ENCODE results near the gene ILKAP. TPM values are rescaled to one million over a fixed set of nuclear protein-coding genes. Genes with fewer than 3 reads are reported as not detected.

The ILKAP gene
- total RNA-seq, 2 experiments from 2014 or later, result 46.6 to 46.7 TPM

DNA sequence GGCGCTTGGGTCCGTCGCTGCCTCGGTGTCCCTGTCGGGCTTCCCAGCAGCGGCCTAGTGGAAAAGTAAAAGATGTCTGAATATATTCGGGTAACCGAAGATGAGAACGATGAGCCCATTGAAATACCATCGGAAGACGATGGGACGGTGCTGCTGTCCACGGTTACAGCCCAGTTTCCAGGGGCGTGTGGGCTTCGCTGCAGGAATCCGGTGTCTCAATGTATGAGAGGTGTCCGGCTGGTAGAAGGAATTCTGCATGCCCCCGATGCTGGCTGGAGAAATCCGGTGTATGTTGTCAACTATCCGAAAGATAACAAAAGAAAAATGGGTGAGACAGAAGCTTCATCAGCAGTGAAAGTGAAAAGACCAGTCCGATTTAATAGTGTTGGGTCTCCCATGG, 28.3 kb upstream of the ILKAP start:
- H3K36me3 Mint-ChIP-seq (ENCODE audit: low read depth), result peaks cover under 1% of the 10 kb centered on the region
- intact Hi-C loops (cut with micrococcal nuclease), result loop anchor here (1.0 to 5.0 kb wide), 3 partner anchors 8 to 170 kb away; partner anchors contain the start of genes HES6, ILKAP and SCLY
- no peak overlapping the region for H3K27ac Mint-ChIP-seq
- peak overlapping the region; percentile 74 for H3K4me3 Mint-ChIP-seq
- CTCF ChIA-PET, result no interaction called here
- DNase-seq, result no peak
- peaks cover 16% of the 10 kb centered on the region for H3K4me1 Mint-ChIP-seq (ENCODE audit: low read depth)
- no peaks in the 10 kb centered on the region for H3K9me3 Mint-ChIP-seq
- H3K27me3 Mint-ChIP-seq (ENCODE audit: low read depth), result peaks cover 11% of the 10 kb centered on the region

DNA sequence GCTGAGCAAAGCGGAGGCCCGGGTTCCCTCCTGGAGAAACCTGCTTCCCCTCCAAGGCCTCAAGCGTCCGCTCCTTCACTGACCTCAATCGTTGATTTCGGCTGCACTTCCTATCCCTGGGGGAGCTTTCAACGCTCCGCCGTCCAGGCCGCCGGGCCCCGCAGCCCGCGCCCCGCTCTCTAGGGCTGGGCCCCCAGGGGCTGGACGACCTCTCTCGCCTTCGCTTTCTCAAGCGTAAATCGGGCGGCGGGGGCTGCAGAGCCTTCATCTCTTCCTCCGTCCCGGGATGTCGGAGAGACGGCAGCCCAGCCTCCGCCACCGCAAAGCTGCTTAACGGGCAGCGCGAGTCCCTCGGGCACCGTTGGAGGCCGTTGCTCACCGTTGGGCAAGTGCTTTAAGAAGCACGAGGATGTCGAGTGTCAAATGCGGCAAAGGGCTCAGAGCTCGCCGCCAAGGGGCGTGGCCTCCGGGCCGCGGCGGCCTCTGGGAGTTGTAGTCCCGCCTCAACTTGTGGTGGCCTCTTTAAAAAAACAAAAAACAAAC, 27.8 kb upstream of the ILKAP start:
- intact Hi-C loops (cut with micrococcal nuclease), result loop anchor here (1.0 to 5.0 kb wide), 3 partner anchors 9 to 169 kb away; partner anchors contain the start of genes HES6, ILKAP and SCLY
- peak; percentile 84 for DNase-seq
- Mint-ChIP-seq H3K9me3 (no peaks in the 10 kb centered on the region), H3K36me3 (ENCODE audit: low read depth) (peaks cover 1% of the 10 kb centered on the region), H3K4me3 (peak overlapping the region; percentile 74), H3K27me3 (ENCODE audit: low read depth) (peaks cover 11% of the 10 kb centered on the region), H3K4me1 (ENCODE audit: low read depth) (peaks cover 16% of the 10 kb centered on the region), H3K27ac (no peak overlapping the region)
- CTCF ChIA-PET, result no interaction called here

DNA sequence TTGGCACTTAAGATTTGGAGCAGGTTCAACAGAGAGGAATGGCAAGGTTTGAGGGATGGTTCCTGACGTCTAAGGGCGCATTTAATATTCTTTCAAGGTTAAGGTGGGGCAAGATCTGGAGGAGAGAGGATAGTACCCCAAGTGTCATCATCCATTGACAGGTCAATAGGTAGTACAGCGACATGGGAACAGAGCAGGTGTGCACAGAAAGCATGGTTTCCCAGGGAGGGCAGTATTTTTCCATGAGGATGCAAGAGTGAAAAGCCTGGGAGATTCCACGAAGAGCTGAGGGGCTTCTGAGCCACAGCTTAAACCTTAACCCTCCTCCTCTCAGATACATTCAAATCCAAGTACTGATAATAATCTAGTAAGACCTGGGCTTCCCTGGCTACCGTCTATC, 27.2 kb upstream of the ILKAP start:
- DNase-seq, result no peak
- CTCF ChIA-PET, result no interaction called here
- Mint-ChIP-seq H3K4me1 (ENCODE audit: low read depth) (peaks cover 16% of the 10 kb centered on the region), H3K36me3 (ENCODE audit: low read depth) (peaks cover 1% of the 10 kb centered on the region), H3K9me3 (no peaks in the 10 kb centered on the region), H3K27me3 (ENCODE audit: low read depth) (peaks cover 7% of the 10 kb centered on the region), H3K27ac (no peak overlapping the region), H3K4me3 (peak overlapping the region; percentile 74)
- intact Hi-C loops (cut with micrococcal nuclease), result loop anchor here (1.0 to 5.0 kb wide), 3 partner anchors 10 to 168 kb away; partner anchors contain the start of genes HES6, ILKAP and SCLY

DNA sequence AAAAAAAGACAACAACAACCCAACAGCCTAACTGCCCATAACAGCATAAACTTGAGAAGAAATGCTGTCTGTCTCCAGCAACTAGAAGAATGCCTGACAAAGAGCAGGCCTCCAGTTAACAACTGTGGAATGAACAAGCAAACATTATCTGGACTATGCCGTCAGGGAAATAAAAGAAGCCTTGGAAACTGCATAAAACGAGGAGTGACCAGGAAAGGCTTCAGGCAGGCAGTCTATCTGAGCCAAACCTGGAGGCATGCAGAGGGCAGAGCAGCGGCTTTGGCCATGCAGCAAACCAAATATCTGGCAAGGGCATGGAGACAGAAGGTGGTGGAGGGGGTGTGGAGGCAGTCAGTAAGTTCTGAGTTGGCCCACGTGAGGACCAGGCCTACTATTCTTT, 25.2 kb upstream of the ILKAP start:
- intact Hi-C loops (cut with micrococcal nuclease), result no loop called here
- no peak overlapping the region for H3K4me3 Mint-ChIP-seq
- H3K27me3 Mint-ChIP-seq (ENCODE audit: low read depth), result no peaks in the 10 kb centered on the region
- no peak overlapping the region for H3K27ac Mint-ChIP-seq
- H3K9me3 Mint-ChIP-seq, result no peaks in the 10 kb centered on the region
- DNase-seq, result no peak
- peaks cover 1% of the 10 kb centered on the region for H3K36me3 Mint-ChIP-seq (ENCODE audit: low read depth)
- CTCF ChIA-PET, result no interaction called here
- H3K4me1 Mint-ChIP-seq (ENCODE audit: low read depth), result peaks cover 14% of the 10 kb centered on the region

DNA sequence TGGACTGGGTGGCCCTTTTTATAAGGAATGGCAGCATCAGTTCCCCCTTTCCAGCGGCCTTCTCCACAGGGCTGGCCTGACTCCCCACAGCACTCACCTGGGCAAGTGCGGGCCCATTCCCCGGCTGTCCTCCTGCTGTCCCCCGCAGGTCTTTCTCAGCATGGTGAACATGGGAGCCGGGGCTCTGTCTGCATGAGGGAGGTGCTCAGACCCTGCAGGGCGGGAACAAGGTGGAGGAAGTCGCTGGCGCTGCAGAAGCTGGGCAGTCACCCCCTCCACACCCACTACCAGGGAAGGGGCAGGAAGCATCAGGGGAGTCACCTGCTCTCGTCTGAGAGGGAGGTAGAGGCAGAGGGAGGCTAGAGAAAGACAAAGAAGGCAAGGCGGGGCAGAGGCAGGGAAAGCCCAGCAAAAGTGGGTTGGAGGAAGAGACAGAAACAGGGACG, 24.1 kb upstream of the ILKAP start:
- Mint-ChIP-seq H3K27ac (no peak overlapping the region), H3K27me3 (ENCODE audit: low read depth) (no peaks in the 10 kb centered on the region), H3K4me1 (ENCODE audit: low read depth) (peaks cover 14% of the 10 kb centered on the region), H3K9me3 (no peaks in the 10 kb centered on the region), H3K36me3 (ENCODE audit: low read depth) (peaks cover 1% of the 10 kb centered on the region), H3K4me3 (no peak overlapping the region)
- intact Hi-C loops (cut with micrococcal nuclease), result no loop called here
- CTCF ChIA-PET, result no interaction called here
- no peak for DNase-seq

DNA sequence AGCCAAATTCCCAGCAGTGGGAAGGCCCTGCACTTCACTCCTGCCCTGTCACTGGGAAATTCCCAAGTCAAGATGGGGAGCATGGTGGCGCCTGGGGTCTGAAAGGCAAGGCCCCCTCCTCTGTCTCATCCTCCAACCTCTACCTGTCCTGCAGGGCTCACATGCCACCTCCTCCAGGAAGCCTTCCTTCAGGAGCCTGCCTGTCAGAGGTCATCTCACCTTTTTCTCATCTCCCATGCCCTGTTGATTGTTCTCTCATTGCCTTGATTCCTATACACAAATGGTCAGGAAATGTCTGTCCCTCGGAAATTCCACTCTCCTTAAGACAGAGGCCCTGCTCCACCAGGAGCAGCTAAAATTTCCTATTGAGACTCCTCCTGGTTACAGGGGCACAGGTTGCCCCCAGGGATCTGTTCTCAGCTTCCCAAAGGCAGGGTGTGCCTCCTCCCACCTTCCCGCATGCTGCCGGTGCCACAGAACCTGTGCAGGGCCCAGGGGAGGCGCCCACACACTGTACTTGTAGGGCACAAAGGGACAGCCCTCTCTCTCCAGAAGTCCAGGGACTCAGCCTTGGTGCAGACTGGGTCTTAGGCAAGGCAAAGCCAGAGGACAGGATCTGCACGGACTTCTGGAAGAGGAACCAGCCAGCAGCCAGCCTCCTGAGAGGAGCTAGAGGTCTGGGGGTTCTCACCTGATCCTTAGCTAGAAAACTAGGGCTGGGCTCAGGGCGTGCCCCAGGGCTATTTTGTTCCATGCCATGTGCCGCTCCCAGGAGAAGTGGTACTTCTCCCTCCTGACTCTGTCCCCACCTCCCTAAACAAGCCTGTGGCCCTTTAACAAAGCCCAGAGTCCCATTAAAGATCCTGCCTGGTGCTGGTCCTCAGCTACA, 23.4 kb upstream of the ILKAP start:
- Mint-ChIP-seq H3K4me1 (ENCODE audit: low read depth) (peaks cover 14% of the 10 kb centered on the region), H3K36me3 (ENCODE audit: low read depth) (peaks cover 1% of the 10 kb centered on the region), H3K4me3 (no peak overlapping the region), H3K27me3 (ENCODE audit: low read depth) (no peaks in the 10 kb centered on the region), H3K27ac (no peak overlapping the region), H3K9me3 (no peaks in the 10 kb centered on the region)
- DNase-seq, result no peak
- CTCF ChIA-PET, result no interaction called here
- intact Hi-C loops (cut with micrococcal nuclease), result no loop called here

DNA sequence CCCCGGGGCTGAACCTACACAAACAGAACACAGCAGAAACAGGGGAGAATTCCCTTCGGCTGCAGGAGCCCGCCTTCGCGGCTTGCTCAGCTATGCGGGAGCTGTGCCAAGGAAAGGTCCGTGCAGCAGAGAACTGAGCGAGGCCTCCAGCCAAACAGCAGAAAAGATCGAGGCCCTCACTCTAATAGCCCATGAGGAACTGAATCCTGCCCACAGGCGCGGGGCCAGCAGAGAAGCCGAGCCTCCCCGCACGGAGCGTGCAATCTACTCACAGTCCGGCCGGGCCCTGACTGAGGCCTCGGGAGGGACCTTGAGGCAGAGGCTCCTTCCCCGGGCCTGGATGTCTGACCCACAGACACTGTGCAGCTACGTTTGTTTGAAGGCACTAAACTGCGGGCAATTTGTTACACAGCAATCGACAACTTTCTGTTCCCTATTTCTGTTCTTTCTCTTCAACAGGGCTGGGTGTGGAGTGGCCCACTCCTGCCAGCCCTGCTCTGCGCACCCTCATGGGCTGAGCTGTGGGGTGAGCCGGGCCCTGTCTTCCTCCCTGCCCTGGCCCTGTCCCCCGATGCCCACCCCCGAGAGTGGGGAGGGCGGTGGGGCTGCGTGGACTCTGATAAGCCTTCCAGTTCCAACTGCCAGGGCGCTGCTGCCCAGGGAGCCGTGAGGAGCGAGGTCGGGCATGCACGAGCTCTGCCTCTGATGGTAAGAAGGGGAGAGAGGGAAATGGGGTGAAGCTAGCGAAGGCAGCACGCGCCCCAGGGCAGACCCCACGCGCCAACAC, 22.6 kb upstream of the ILKAP start:
- intact Hi-C loops (cut with micrococcal nuclease), result no loop called here
- peaks cover 1% of the 10 kb centered on the region for H3K36me3 Mint-ChIP-seq (ENCODE audit: low read depth)
- CTCF ChIA-PET, result no interaction called here
- no peak for DNase-seq
- H3K27ac Mint-ChIP-seq, result no peak overlapping the region
- H3K4me3 Mint-ChIP-seq, result no peak overlapping the region
- H3K27me3 Mint-ChIP-seq (ENCODE audit: low read depth), result no peaks in the 10 kb centered on the region
- no peaks in the 10 kb centered on the region for H3K9me3 Mint-ChIP-seq
- H3K4me1 Mint-ChIP-seq (ENCODE audit: low read depth), result peaks cover 7% of the 10 kb centered on the region

DNA sequence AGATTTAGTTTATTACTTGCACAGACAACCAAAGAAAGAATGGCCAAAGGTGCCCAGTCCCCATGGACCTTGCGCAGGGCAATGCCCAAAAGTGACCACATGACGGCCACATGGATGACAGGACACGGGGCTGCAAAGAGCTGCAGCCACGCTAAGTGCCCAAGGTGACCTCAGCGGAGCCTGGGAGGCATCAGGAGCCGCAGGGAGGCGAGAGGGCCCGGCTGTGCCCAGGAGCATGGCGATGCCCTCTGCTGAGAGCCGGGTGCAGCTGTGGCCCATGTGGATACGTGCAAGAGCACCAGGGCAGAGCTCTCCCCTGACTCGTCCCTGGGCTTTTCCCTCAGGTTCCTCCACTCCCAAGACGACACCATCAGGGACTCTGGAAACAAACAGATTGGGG, 21.6 kb upstream of the ILKAP start:
- peaks cover 1% of the 10 kb centered on the region for H3K36me3 Mint-ChIP-seq (ENCODE audit: low read depth)
- no peaks in the 10 kb centered on the region for H3K9me3 Mint-ChIP-seq
- DNase-seq, result no peak
- no peak overlapping the region for H3K4me3 Mint-ChIP-seq
- no peaks in the 10 kb centered on the region for H3K27me3 Mint-ChIP-seq (ENCODE audit: low read depth)
- CTCF ChIA-PET, result no interaction called here
- no peak overlapping the region for H3K27ac Mint-ChIP-seq
- intact Hi-C loops (cut with micrococcal nuclease), result no loop called here
- H3K4me1 Mint-ChIP-seq (ENCODE audit: low read depth), result no peaks in the 10 kb centered on the region

DNA sequence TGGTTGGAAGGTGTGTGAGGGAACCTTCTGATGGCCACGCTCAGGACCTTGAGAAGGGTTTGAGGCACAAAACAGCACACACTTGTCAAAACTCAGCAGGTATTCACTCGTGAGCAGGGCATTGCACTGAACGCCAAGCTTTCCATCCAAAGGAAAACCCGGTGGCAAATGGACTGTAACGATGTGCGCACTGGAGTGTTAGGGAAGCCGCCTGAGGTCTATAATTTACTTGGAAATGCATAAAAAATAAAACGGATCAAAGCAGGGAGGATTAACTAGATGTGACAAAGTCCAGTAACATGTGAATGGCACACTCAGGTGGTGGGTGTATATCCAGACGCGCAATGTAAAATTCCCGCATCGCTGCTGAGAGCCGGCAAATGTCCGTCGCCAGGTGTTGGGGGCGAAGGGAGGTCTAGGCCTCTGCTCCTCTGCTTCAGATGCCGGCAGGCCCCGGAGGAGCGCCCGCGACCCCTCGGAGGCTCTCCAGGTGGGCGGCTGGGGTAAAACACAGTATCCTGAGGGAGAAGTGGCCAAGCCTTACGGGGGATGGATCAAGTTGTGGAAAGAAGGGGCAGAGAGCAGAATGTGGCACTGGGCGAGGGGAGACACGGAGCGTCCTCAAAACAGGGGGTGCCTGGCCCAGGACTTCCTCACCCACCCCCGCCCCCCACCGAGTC, 21.0 kb upstream of the ILKAP start:
- Mint-ChIP-seq H3K4me1 (ENCODE audit: low read depth) (no peaks in the 10 kb centered on the region), H3K36me3 (ENCODE audit: low read depth) (peaks cover 1% of the 10 kb centered on the region), H3K4me3 (no peak overlapping the region), H3K27ac (no peak overlapping the region), H3K27me3 (ENCODE audit: low read depth) (no peaks in the 10 kb centered on the region), H3K9me3 (no peaks in the 10 kb centered on the region)
- intact Hi-C loops (cut with micrococcal nuclease), result no loop called here
- DNase-seq, result no peak
- CTCF ChIA-PET, result no interaction called here

DNA sequence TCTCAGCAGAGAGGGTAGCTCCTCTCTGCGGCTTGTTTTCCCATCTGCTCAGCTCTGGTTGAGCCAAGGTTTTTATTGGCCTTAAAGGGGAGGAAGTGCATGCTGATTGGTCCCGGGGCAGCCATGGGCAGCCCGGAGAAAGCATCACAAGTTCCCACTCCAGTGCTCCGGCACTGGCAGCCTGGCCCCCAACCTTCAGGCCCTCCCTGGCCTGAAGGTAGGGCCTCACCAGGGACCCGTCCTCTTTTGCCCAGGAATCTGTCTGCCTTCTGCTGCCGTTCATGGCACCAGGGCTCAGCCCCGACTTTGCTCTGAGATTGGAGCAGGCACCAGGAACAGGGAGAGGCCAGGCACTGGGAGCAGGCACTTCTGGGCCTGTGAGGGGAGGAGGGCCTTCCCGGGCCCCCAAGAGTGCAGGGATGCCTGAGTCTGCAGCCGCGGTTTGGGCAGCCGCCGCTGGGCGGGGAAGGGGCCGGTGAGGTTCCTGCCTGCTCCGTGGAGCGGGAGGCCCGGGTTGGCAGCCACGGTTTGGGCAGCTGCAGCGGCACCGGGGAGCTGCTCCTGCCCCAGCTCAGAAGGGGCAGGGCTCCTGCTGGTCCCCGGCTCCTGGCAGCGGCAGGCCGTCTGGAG, 17.5 kb upstream of the ILKAP start:
- no peak for DNase-seq
- Mint-ChIP-seq H3K27me3 (ENCODE audit: low read depth) (peaks cover 2% of the 10 kb centered on the region), H3K9me3 (no peaks in the 10 kb centered on the region), H3K4me3 (no peak overlapping the region), H3K4me1 (ENCODE audit: low read depth) (no peaks in the 10 kb centered on the region), H3K36me3 (ENCODE audit: low read depth) (no peaks in the 10 kb centered on the region), H3K27ac (no peak overlapping the region)
- CTCF ChIA-PET, result interaction anchor here (1.0 to 1.5 kb wide), 2 partner anchors 8 to 82 kb away, joined by 3 to 6 read pairs; partner anchors contain the start of gene KLHL30
- intact Hi-C loops (cut with micrococcal nuclease), result no loop called here

DNA sequence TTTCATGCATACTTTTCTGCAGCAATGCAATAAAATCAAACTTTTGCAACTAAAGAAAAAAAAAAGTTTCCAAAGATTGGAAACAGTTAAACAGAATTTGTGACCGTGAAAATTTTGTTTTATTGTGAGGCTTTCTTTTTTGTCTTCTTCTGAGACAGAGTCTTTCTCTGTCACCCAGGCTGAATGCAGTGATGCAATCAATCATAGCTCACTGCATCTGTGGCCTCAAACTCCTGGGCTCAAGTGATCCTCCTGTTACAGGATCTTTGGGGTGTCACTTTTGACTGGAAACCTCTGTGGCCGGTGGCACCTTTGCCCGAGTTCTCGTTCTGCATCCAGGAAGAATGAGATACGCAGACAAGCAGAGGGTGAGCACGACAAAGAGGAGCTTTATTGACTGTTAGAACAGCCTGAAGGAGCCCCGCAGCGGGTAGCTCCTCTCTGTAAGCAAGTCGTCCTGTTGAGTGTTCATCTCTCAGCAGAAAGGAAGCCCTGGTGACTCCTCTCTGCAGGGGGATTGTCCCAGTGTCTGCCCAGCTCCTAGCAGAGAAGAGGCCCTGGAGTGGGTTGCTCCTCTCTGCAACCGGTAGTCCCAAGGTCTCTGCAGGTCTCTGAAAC, 16.9 kb upstream of the ILKAP start:
- H3K36me3 Mint-ChIP-seq (ENCODE audit: low read depth), result no peaks in the 10 kb centered on the region
- no peak overlapping the region for H3K4me3 Mint-ChIP-seq
- intact Hi-C loops (cut with micrococcal nuclease), result no loop called here
- peaks cover 3% of the 10 kb centered on the region for H3K27me3 Mint-ChIP-seq (ENCODE audit: low read depth)
- no peaks in the 10 kb centered on the region for H3K4me1 Mint-ChIP-seq (ENCODE audit: low read depth)
- CTCF ChIA-PET, result no interaction called here
- H3K9me3 Mint-ChIP-seq, result no peaks in the 10 kb centered on the region
- H3K27ac Mint-ChIP-seq, result no peak overlapping the region
- no peak for DNase-seq
